SK-N-SH treated with all-trans-retinoic acid at 6 μM for 48 hours (cell line): ENCODE measurements around the gene QRSL1.

Experiments used
- ATAC-seq: fragments of 200-7000 bp; cut with Tn5 transposase; 3 replicates; pipeline ENCODE4 v1.9.1; 2020; ENCODE audit warnings: mild to moderate bottlenecking, moderate library complexity
- ARNTL ChIP-seq: fragments of 450-650 bp; formaldehyde crosslinking; IDR thresholded peaks from 2 replicates; pipeline ENCODE4 v1.5.0; 2020; ENCODE audit warnings: low read depth, mild to moderate bottlenecking, moderate library complexity, borderline replicate concordance
- CREB5 ChIP-seq: fragments of 250-450 bp; sonication (Bioruptor Pico); IDR thresholded peaks from 2 replicates; pipeline ENCODE4 v1.5.1; 2020; ENCODE audit warnings: low read depth, mild to moderate bottlenecking, moderate library complexity
- CSDC2 ChIP-seq: fragments of 250-450 bp; sonication (Bioruptor Pico); IDR thresholded peaks from 2 replicates; pipeline ENCODE4 v1.5.0; 2020; ENCODE audit warnings: mild to moderate bottlenecking, moderate library complexity
- CSRNP3 ChIP-seq: fragments of 250-450 bp; sonication (Bioruptor Pico); IDR thresholded peaks from 2 replicates; pipeline ENCODE4 v1.5.1; 2021; ENCODE audit warnings: mild to moderate bottlenecking, moderate library complexity
- ESRRG ChIP-seq: fragments of 250-450 bp; sonication (Bioruptor Pico); IDR thresholded peaks from 2 replicates; pipeline ENCODE4 v1.6.1; 2021; ENCODE audit warnings: mild to moderate bottlenecking
- GLIS3 ChIP-seq: fragments of 250-450 bp; sonication (Bioruptor Pico); IDR thresholded peaks from 2 replicates; pipeline ENCODE4 v1.5.0; 2020; ENCODE audit warnings: mild to moderate bottlenecking, moderate library complexity
- OSR1 ChIP-seq: fragments of 250-450 bp; sonication (Bioruptor Pico); IDR thresholded peaks from 2 replicates; pipeline ENCODE4 v1.8.0; 2022; ENCODE audit warnings: moderate library complexity, mild to moderate bottlenecking, inconsistent platforms
- POU6F1 ChIP-seq: fragments of 250-450 bp; sonication (Bioruptor Pico); IDR thresholded peaks from 2 replicates; pipeline ENCODE4 v1.8.0; 2021; ENCODE audit warnings: low read depth, mild to moderate bottlenecking, moderate library complexity, borderline replicate concordance
- PPARA ChIP-seq: fragments of 250-450 bp; sonication (Bioruptor Pico); IDR thresholded peaks from 2 replicates; pipeline ENCODE4 v1.5.0; 2020; ENCODE audit warnings: mild to moderate bottlenecking, borderline replicate concordance
- RARB ChIP-seq: fragments of 250-450 bp; sonication (Bioruptor Pico); IDR thresholded peaks from 2 replicates; pipeline ENCODE4 v1.8.0; 2021; ENCODE audit warnings: mild to moderate bottlenecking, moderate library complexity
- SNAI2 ChIP-seq: fragments of 250-450 bp; sonication (Bioruptor Pico); IDR thresholded peaks from 2 replicates; pipeline ENCODE4 v1.5.0; 2020; ENCODE audit warnings: mild to moderate bottlenecking, moderate library complexity
- TCF4 ChIP-seq: fragments of 250-450 bp; sonication (Bioruptor Pico); IDR thresholded peaks from 2 replicates; pipeline ENCODE4 v1.8.0; 2021; ENCODE audit warnings: mild to moderate bottlenecking, moderate library complexity, borderline replicate concordance
- TOX ChIP-seq: fragments of 250-450 bp; sonication (Bioruptor Pico); IDR thresholded peaks from 2 replicates; pipeline ENCODE4 v1.8.0; 2021; ENCODE audit warnings: mild to moderate bottlenecking, moderate library complexity, borderline replicate concordance
- TSHZ2 ChIP-seq: fragments of 250-450 bp; sonication (Bioruptor Pico); IDR thresholded peaks from 2 replicates; pipeline ENCODE4 v1.5.0; 2020; ENCODE audit warnings: mild to moderate bottlenecking, moderate library complexity
- ZC3H10 ChIP-seq: fragments of 250-450 bp; sonication (Bioruptor Pico); IDR thresholded peaks from 2 replicates; pipeline ENCODE4 v1.5.1; 2021; ENCODE audit warnings: mild to moderate bottlenecking, moderate library complexity
- ZFP3 ChIP-seq: fragments of 250-450 bp; sonication (Bioruptor Pico); IDR thresholded peaks from 2 replicates; pipeline ENCODE4 v1.5.0; 2020; ENCODE audit warnings: mild to moderate bottlenecking, moderate library complexity
- ZFP30 ChIP-seq: fragments of 450-650 bp; formaldehyde crosslinking; IDR thresholded peaks from 2 replicates; pipeline ENCODE4 v1.5.0; 2022; ENCODE audit warnings: mild to moderate bottlenecking, moderate library complexity
- ZNF565 ChIP-seq: fragments of 450-650 bp; formaldehyde crosslinking; conservative IDR thresholded peaks from 2 replicates; pipeline ENCODE4 v1.5.0; 2020; ENCODE audit warnings: low read depth, mild to moderate bottlenecking, moderate library complexity
- ZNF70 ChIP-seq: fragments of 450-650 bp; formaldehyde crosslinking; IDR thresholded peaks from 2 replicates; pipeline ENCODE4 v1.5.0; 2020; ENCODE audit warnings: mild to moderate bottlenecking, moderate library complexity
- ZNF8 ChIP-seq: fragments of 450-650 bp; formaldehyde crosslinking; IDR thresholded peaks from 2 replicates; pipeline ENCODE4 v1.5.0; 2020; ENCODE audit warnings: mild to moderate bottlenecking, moderate library complexity

Gene QRSL1

GRCh38 chr6:106702451-106703110 lies 73.2 kb downstream of the QRSL1 start:
- no peak for TF ChIP-seq TCF4
- TF ChIP-seq CREB5 (CRISPR knock-in tag), result no peak
- TF ChIP-seq ZNF565 (CRISPR knock-in tag), result no peak
- TF ChIP-seq CSRNP3 (CRISPR knock-in tag), result no peak
- TF ChIP-seq ZFP3 (CRISPR knock-in tag), result no peak
- TF ChIP-seq OSR1, result no peak
- TF ChIP-seq ZFP30, result no peak
- no peak for TF ChIP-seq CSDC2 (CRISPR knock-in tag)
- no peak for TF ChIP-seq SNAI2
- TF ChIP-seq TSHZ2 (CRISPR knock-in tag), result no peak
- TF ChIP-seq ZNF70, result no peak
- no peak for TF ChIP-seq ZC3H10 (CRISPR knock-in tag)
- no peak for TF ChIP-seq ARNTL
- TF ChIP-seq RARB (CRISPR knock-in tag), result no peak
- TF ChIP-seq TOX (CRISPR knock-in tag), result no peak
- no peak for TF ChIP-seq ESRRG (CRISPR knock-in tag)
- no peak for TF ChIP-seq GLIS3
- TF ChIP-seq POU6F1 (CRISPR knock-in tag), result no peak
- TF ChIP-seq ZNF8 (CRISPR knock-in tag), result no peak
- no peak for ATAC-seq

- no peak for ATAC-seq
Measured at GRCh38 chr6:106704327-106704726, 74.9 kb downstream of the QRSL1 start.

More at GRCh38 chr6:106704327-106704726, 74.9 kb downstream of the QRSL1 start:
- TF ChIP-seq CSRNP3 (CRISPR knock-in tag) (no peak), ESRRG (CRISPR knock-in tag) (no peak), TOX (CRISPR knock-in tag) (no peak), ZNF8 (CRISPR knock-in tag) (no peak), OSR1 (no peak), SNAI2 (no peak), PPARA (CRISPR knock-in tag) (no peak), TCF4 (no peak), TSHZ2 (CRISPR knock-in tag) (no peak), ZNF70 (no peak)
